Kidney capillary endothelial cell (primary cell): ENCODE results near the gene RAD23A.
"Not testable (repeated sequence)": the region's sequence is repeated elsewhere in the genome, so short reads cannot be mapped to it uniquely, and the experiment has no call there.

Experiments used
- DNase-seq: peaks from one replicate; pipeline ENCODE4 v3.0.0-alpha.2; 2018; ENCODE audit warnings: low spot score

RAD23A gene

GRCh38 chr19:12955575-12955974 lies 9.9 kb downstream of the RAD23A start:
- DNase-seq: not testable (repeated sequence)

DNA sequence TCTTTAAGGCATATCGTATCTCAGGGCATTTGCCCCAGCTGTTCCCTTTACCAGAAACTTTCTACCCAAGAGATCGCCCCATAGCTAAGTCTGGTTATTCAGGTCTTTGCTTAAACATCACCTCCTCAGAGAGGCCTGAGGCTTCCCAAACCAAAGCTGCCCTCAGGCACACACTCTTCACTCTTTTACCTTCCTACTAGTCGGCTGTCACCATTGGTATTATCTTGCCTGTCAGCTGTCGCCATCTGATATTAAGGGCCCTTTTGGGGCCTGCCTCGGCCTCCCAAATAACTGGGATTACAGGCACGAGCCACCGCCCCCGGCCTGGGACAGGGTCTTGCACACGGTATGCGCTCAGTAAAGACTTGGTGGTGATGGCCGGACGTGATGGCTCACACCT lies 10.3 kb downstream of the RAD23A start:
- no peak for DNase-seq

DNA sequence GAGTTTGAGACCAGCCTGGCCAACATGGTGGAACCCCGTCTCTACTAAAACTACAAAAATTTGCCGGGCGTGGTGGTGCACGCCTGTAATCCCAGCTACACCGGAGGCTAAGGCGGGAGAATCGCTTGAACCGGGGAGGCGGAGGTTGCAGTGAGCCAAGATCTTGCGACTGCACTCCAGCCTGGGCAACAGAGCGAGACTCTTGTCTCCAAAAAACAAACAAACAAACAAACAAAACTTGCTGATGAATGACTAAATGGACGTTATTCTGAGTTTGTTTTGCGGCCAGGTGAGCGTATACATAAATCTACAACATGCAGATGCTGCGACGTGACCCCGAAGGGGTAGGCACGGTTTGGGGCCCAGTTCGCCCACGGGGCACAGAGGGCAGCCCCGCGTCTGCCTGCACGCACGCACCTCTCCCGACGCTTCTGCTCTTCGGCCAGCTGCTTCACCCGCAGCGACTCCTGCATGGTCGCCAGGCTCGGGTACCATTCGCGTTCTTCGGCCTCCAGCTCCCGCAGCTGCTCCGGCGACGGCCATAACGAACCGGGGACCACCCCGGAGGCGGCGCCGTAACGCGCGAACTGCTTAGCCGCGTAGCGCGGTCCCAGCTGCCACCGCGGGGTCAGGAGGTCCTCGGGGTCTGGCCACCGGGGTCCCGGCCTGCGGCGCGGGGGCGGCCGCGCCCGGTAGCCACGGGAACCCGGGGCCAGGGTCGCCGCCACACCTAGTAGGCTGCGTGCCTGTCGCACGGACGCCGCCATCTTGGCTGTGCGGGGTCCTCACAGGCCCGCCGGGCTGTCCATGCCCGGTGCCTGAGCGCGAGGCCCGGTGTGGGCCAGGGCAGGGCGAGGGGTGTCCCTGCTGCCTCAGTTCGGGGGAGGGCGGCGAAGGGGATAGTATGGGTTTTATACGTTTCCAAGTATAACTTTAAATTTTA lies 11.1 kb downstream of the RAD23A start, which contains the start of gene GADD45GIP1:
Gene GADD45GIP1 (minus strand): TSS at position 778 of the 943 bp plus-strand sequence. CDS start 11 bp downstream, at position 767.
- no peak for DNase-seq

DNA sequence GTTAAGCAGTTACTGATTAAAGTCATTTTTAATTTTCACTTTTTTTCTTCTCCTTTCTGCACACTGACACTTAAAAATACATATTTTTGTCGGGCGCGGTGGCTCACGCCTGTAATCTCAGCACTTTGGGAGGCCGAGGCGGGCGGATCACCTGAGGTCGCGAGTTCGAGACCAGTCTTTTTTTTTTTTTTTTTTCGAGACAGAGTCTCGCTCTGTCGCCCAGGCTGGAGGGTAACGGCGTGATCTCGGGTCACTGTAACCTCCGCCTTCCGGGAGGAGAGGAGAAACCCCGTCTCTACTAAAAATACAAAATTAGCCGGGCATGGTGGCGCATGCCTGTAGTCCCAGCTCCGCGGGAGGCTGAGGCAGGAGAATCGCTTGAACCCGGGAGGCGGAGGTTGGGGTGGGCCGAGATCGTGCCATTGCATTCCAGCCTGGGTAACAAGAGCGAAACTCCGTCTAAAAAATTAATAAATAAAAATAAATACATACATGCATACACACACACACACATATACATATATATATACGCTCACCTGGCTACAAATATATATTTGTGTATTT lies 11.8 kb downstream of the RAD23A start:
- DNase-seq: not testable (repeated sequence)

DNA sequence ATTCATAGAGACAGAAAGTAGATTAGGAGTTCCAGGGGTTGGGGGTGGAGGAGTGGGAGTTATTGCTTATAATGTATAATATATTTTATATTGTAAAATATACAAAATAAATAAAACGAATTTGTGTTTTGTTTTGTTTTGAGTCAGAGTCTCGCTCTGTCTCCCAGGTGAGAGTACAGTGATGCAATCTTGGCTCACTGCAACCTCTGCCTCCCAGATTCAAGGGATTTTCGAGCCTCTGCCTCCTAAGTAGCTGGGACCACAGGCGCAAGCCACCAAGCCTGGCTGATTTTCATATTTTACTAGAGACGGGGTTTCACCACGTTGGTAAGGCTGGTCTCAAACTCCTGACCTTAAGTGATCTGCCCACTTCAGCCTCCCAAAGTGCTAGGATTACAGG lies 13.8 kb downstream of the RAD23A start:
- no peak for DNase-seq

DNA sequence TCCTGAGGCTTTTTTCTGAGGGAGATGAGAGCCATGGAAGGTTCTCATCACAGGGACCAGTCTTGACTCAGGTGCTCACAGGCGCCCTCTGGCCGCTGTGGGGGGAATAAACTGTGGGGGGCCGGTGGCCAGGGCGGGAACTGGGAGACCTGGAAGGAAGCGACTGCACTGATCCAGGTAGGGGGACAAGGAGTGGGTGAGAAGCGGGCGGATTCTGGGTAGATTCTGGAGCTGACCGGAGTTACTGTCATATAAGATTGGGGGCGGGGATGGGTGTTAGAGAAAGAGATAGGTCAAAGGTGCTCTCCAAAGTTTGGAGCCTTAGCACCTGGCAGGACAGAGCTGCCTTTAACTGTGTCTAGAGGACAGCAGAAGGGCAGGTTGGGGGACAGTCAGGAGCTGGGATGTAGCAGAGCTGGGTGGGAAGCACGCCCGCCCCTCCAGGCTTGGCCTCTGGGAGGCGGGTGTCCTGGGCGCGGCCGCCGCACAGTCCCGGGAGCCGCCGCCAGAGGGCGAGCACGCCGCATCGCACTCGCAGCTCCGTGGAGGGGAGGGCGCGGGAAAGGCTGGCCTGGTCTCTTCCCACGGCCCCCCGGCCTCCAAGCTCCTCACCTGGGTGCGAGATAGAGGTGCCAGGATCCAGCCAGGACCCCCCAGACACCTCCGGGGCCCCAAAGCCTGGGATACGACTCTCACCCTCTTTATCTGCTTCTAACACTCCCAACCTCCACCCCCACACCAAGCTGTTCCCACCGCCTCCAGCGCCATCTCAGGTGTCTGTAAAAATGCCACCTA lies 19.6 kb downstream of the RAD23A start:
- DNase-seq: peak; percentile 74

DNA sequence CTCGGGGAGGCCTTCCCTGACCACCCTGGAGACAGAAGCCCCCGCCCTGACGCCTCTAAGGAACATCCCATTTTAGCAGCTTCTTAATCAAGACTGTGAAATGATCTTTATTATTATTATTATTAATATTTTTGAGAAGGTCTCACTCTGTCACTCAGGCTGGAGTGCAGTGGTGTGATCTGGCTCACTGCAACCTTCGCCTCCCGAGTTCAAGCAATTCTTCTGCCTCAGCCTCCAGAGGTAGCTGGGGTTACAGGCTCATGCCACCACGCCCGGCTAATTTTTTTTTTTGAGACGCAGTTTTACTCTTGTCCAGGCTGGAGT lies 20.1 kb downstream of the RAD23A start:
- DNase-seq: no peak

GRCh38 chr19:12967907-12968306 lies 22.2 kb downstream of the RAD23A start:
- no peak for DNase-seq

DNA sequence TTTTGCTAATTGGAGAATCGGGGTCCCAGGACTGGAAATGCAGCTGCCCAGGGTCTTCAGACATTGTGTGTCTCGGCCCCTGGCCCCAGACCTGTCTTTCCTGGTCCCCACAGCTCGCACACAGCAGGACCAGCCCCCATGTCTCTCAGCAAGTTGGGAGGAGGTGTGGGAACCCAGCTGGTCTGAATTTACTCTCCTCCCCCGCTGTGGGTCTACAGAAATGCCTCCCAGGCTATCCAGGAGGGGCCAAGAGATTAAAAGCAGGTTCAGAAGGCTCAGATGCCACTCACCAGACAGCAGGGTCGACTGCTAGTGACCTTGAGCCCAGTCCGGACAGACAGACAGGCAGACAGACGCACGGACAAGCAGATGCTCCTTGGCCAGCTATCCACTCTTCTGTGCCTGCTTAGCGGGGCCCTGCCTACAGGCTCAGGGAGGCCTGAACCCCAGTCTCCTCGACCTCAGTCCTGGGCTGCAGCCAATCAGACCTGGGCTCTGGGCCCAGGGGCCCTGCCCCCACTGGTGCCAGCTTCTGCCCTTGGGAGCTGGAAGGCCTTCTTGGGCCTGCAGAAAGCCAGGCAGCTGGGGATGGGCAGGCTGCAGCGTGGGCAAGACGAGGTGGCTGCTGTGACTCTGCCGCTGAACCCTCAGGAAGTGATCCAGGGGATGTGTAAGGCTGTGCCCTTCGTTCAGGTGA lies 23.8 kb downstream of the RAD23A start, which contains the start of gene DAND5:
Gene DAND5 (plus strand): TSS at position 285 of the 697 bp plus-strand sequence. CDS start 85 bp downstream, at position 370.
- no peak for DNase-seq

DNA sequence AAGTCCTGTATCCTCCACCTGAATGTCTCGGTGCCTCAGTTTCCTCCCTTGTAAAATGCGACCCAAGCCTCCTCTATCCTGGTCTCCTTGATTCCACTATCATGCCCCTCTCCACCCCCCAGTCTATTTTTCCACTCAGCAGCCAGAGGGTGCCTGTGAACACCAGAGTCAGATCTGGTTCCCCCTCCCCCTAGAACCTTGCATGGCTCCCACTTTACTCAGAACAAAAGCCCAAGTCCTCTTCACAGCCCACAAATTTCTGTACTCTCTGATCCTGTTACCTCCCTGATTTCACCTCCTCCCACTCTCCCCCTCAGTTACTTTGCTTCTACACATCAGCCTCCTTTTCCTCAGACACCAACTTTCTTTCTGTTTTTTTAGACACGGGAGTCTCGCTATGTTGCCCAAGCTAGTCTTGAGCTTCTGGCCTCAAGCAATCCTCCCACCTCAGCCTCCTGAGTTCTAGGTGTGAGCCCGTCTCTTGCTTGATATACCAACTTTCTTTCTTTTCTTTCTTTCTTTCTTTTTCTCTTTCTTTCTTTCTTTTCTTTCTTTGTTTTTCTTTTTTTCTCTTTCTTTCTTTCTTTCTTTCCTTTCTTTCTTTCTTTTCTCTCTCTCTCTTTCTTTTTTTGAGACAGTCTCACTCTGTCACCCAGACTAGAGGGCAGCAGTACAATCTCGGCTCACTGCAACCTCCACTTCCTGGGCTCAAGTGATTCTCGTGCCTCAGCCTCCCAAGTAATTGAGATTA lies 24.6 kb downstream of the RAD23A start:
- no peak for DNase-seq

GRCh38 chr19:12973236-12973635 lies 27.6 kb downstream of the RAD23A start:
- DNase-seq: no peak

DNA sequence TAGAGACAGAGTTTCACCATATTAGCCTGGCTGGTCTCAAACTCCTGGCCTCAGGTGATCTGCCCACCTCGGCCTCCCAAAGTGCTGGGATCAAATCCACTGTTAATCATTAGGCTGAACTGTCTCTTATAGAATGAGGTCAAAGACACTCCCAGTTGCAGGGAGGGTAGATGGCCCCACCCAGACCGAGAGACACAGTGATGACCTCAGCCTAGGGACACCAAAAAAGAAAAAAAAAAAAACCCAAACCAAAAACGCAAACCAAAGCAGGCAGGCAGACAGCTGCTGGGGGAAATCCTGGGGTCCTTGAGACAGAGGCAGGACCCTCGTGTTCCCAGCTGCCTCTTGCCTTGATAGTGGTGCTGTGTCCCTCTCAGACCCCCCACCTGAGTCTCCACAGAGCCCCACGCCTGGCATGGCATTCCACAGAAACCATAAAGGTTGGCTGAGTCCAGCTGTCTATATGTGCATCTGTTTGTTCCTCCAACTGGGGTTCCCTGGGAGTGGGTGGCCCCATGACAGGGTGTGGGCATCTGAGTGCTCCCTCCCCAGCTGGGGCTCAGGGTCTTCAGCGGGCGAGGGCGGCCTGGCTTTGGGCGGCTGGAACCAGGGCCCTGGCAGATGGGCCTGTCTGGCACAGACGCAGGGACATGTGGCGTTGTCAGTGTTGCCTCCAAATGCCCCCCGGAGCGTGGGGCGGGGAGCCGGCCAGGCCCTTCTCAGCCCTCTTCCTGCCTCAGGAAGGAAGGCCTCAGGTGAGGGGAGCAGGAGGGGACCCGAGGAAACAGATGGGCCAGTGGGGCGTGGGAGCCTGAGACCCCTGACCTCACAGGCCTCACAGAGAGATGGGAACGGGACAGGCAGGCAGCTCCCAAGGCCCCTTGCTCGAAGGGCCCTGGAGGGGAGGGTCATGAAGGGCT lies 28.9 kb downstream of the RAD23A start:
- no peak for DNase-seq

- no peak for DNase-seq
These were observed 29.6 kb downstream of the RAD23A start for GRCh38 chr19:12975221-12975741.

GRCh38 chr19:12976109-12976508 lies 30.4 kb downstream of the RAD23A start:
- DNase-seq: not testable (repeated sequence)

GRCh38 chr19:12979974-12980373 lies 34.3 kb downstream of the RAD23A start:
- no peak for DNase-seq

DNA sequence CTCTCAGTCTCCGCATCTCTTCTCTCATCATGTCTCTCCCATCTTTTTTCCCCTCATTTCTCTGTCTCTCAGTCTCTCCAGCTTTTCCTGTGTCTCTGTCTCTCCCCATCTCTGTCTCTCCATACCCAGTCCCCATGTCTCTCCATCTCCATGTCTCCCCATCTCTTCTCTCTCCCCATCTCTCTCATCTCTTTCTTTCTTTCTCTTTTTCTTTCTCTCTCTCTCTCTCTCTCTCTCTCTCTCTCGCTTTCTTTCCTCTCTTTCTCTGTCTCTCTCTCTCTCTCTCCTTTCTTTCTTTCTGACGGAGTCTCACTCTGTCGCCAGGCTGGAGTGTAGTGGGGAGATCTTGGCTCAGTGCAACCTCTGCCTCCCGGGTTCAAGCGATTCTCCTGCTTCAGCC lies 37.0 kb downstream of the RAD23A start:
- DNase-seq: no peak

DNA sequence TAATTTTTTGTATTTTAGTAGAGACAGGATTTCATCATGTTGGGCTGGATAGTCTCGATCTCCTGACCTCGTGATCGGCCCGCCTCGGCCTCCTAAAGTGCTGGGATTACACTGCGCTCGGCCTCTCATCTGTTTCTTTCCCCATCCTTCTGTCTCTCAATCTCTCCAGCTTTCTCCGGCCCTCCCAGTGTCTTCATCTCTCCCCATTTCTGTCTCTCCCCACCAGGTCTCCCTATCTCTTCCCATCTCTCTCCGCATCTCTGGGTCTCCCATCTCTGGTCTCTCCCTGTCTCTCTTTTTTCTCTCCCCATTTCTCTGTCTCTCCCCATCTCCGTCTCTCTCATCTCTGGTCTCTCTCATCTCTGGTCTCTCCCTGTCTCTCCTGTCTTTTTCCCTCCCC lies 37.4 kb downstream of the RAD23A start:
- no peak for DNase-seq

- peak; percentile 70 for DNase-seq
These were observed 38.0 kb downstream of the RAD23A start for GRCh38 chr19:12983542-12984142.

DNA sequence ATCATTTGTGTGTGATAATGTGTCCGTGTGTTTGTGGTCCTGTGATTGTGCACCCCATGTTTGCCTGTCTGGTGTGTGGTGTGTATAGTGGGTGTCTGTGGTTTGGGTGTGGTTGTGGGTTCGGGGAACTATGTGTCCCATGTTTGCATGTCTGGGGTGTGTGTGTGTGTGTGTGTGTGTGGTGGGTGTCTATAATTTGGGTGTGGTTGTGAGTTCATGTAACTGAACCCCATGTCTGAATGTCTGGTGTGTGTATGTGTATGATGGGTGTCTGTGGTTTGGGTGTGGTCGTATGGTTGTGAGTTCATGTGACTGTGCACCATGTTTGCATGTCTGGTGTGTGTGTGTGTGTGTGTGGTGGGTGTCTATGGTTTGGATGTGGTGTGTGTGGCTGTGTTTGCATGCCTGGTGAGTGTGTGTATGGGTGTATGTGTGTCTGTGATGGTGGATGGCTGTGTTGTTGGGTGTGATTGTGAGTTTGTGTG lies 38.5 kb downstream of the RAD23A start:
- no peak for DNase-seq
